Rectal smooth muscle tissue (tissue), 1 donor: ENCODE data around the gene ORC1.

Experiments
- H3K27ac ChIP-seq: one replicate; pipeline ENCODE4 v1.7.0; 2013; ENCODE audit warnings: low read depth, low read length, inconsistent platforms
- H3K27me3 ChIP-seq: one replicate; pipeline ENCODE4 v1.7.0; 2013; ENCODE audit warnings: low read length; ENCODE audit not compliant: control insufficient read depth, insufficient read depth
- H3K36me3 ChIP-seq: one replicate; pipeline ENCODE4 v1.7.0; 2013; ENCODE audit warnings: low read length; ENCODE audit not compliant: control insufficient read depth, insufficient read depth
- H3K4me1 ChIP-seq: one replicate; pipeline ENCODE4 v1.7.0; 2013; ENCODE audit warnings: low read length; ENCODE audit not compliant: control insufficient read depth, insufficient read depth
- H3K4me3 ChIP-seq: one replicate; pipeline ENCODE4 v1.7.0; 2013; ENCODE audit warnings: low read length
- H3K9ac ChIP-seq: one replicate; pipeline ENCODE4 v1.7.0; 2013; ENCODE audit warnings: low read length

The ORC1 gene

DNA sequence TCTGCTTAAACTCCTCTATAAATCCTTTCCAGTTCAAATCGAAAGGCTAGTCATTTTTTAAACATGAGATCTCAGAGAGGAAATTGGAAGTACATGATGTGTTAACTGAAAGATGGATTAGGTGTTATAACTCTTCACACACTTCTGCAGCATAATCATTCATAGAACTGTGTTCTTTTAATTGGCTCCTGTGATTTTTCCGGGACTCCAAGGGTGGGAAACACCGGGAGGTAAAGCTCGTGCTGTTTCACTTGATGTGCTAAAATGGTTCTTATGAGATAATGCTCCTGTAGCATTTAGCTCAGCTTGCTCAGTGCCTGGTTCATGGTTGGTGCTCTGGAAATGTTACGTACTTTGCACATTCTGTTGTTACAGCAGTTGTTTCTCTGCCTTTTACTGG is 78.4 kb downstream of the ORC1 start:
- H3K36me3 ChIP-seq: no peaks in the 10 kb centered on the region
- H3K27me3 ChIP-seq: no peaks in the 10 kb centered on the region
- no peaks in the 10 kb centered on the region for H3K4me1 ChIP-seq
- no peak overlapping the region for H3K9ac ChIP-seq
- H3K4me3 ChIP-seq: no peak overlapping the region
- no peak overlapping the region for H3K27ac ChIP-seq

DNA sequence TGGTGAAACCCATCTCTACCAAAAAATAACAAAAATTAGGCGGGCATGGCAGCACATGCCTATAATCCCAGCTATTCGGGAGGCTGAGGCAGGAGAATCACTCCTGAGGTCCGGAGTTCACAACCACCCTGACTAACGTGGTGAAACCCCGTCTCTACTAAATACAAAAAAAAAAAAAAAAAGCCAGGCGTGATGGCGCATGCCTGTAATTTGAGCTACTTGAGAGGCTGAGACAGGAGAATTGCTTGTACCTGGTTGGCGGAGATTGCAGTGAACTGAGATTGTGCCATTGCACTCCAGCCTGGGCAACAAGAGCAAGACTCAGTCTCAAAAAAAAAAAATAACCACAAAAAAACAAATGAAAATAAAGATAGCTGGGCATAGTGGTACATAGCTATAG is 80.5 kb downstream of the ORC1 start:
- no peak overlapping the region for H3K9ac ChIP-seq
- no peaks in the 10 kb centered on the region for H3K36me3 ChIP-seq
- H3K27me3 ChIP-seq: no peaks in the 10 kb centered on the region
- no peaks in the 10 kb centered on the region for H3K4me1 ChIP-seq
- H3K27ac ChIP-seq: no peak overlapping the region
- no peak overlapping the region for H3K4me3 ChIP-seq
